ENCODE results near the gene ALDOA. TPM values are rescaled to one million over a fixed set of nuclear protein-coding genes. Genes with fewer than 3 reads are reported as not detected.

Gene ALDOA
- total and polyA plus RNA-seq, 10 of the 15 experiments (the other 5 are each of a cell fraction or from before 2014, with no cell fraction given) = 218 to 2,339 (median 1,095) TPM

DNA sequence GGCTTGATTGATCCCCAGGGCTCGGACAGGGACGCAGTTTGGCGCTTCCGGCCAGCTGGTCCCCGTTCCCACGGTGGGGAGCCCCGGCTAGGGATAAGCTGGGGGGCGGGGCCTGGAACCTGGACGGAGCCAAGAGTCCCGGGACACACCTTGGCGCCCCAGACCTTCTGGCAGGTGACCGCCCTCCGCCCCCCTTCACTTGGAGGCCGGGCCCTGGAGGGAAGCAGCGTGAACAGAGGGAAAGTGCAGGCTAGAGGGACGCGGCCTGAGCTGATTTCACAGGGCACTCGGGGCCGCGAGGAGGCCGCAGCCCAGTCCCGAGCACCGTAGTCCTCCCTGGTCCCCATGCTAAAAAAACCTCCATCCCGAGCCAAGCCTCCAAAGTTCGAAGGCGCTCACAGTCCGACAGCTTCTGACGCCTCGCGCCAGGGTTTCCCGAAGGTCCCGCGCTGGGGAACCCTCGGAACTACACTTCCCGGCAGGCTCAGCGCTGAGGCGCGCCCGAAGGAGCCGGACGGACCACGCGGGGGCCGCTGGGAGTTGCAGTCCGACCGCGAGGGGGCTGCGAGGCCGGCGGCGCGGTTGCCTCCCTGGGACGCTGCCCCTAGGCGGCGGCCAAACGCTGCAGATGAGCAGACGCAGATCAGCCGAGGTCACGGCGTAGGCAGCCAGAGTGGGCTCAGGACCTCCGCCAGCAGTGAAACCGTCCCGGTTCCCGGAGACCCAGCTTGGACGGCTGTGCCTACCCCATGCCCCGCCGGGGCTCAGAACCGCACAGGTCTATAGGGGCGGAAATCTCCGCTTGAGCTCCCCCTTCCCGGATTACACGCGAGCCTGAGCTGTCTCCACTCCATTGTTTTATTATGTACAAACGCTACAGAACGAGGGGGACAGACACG is 26.2 kb downstream of the ALDOA start, which contains the start of gene TBX6 (continued):
- TF ChIP-seq IRF5 (IDR thresholded peaks at IDR 0.05; ENCODE audit: borderline replicate concordance) (no peak), NR2C2 (IDR thresholded peaks at IDR 0.05; ENCODE audit: borderline replicate concordance, control insufficient read depth, insufficient read length, low read depth) (no peak), YY1 (IDR thresholded peaks at IDR 0.05; ENCODE audit: low read depth, low read length) (peak; percentile 83)

DNA sequence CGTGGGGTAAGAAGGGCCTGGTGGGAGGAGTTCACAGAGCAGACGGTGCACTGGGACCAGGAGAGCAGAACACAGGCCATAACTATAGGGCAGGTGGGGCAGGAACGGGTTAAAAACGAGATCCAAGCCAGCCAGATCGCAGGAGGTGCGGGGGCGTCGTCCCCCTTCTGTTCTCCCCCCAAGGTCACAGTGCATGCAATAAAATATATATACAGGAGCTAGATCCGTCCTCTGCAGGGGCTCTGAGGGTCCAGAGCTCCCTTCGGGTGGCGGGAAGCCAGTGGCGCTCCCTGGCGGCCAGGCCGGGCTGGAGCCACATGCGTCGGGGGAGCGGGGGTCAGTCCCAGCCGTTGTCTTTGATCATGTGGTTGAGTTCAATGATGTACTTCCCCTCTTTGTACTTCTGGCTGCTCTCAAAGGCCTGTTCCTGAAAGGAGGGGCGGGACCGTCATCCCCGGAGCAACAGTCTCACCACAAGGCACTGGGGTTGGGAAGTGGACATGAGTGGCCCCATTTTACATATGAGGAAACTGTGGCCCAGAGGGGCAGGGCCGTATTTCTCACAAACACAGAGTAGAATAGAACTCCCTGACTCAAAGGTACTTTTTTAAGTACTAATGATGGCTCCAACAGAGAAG is 26.9 kb downstream of the ALDOA start:
- ChIA-PET SMC1A (ENCODE audit: uncharacterized antibody, unreplicated experiment) (interaction anchor here (0.6 to 3.5 kb wide), 26 partner anchors 10 to 605 kb away, joined by 3 to 30 read pairs (median 4); partner anchors contain the start of genes ALDOA, CORO1A, DCTPP1 and TBC1D10B), RAD21 (ENCODE audit: unreplicated experiment) (interaction anchor here (0.7 to 3.7 kb wide), 22 partner anchors 16 to 338 kb away, joined by 3 to 42 read pairs (median 5); partner anchors contain the start of genes ALDOA, CORO1A, MAPK3 and PPP4C), POLR2A (interaction anchor here (1.0 to 5.3 kb wide), 11 partner anchors 17 to 558 kb away, joined by 3 to 59 read pairs (median 6); partner anchors contain the start of genes ALDOA, CORO1A, DCTPP1 and PPP4C), CTCF (interaction anchor here (0.6 to 6.8 kb wide), 47 partner anchors 10 to 586 kb away, joined by 3 to 77 read pairs (median 4); partner anchors contain the start of genes ALDOA, CD2BP2, CORO1A and DCTPP1)
- in situ Hi-C loops (cut with MboI) (loop anchor here (5.0 to 25.0 kb wide), 2 partner anchors 315 to 1795 kb away; partner anchors contain the start of gene ZNF771), intact Hi-C loops (cut with micrococcal nuclease; ENCODE audit: unreplicated experiment) (loop anchor here (5.0 to 10.0 kb wide), 2 partner anchors 262 to 315 kb away; partner anchors contain the start of genes CD2BP2 and ZNF771)
- H3K4me2 ChIP-seq (ENCODE audit: control insufficient read depth, insufficient read depth) = peak overlapping the region; percentile 97
- H2AFZ ChIP-seq (ENCODE audit: control insufficient read depth, low read depth, low read length) = peak overlapping the region; percentile 97
- WGBS (ENCODE audit: insufficient coverage, insufficient replicate concordance, low lambda C conversion rate, missing lambda C conversion rate) = under 1% methylated on average over 22 of the region's 22 CpGs
- peaks cover 8% of the 10 kb centered on the region for H3K9me3 ChIP-seq (replicated peaks; ENCODE audit: control insufficient read depth, insufficient read depth, low read length)
- peaks cover 26% of the 10 kb centered on the region for H3K4me1 ChIP-seq (ENCODE audit: control insufficient read depth, insufficient read depth, low read length)
- H3K9ac ChIP-seq (ENCODE audit: control insufficient read depth, insufficient read depth, low read length) = peak overlapping the region; percentile 92
- DNase-seq (ENCODE audit: low read depth, low spot score) (peak; percentile 93), ATAC-seq (peak; percentile 84), FAIRE-seq (peak; percentile 75)
- no peaks in the 10 kb centered on the region for H4K20me1 ChIP-seq (ENCODE audit: control insufficient read depth, insufficient read depth)
- no peaks in the 10 kb centered on the region; a peak in 1 of 4 replicates for H3K36me3 ChIP-seq (ENCODE audit: control insufficient read depth in 2 of 2, insufficient read depth in 2 of 2, low read length in 1 of 2)
- H3K27ac ChIP-seq (ENCODE audit: control insufficient read depth, insufficient read depth) = peak overlapping the region; percentile 88
- TSS peak; percentile 63 for BruUV-seq (replicated peaks)
- H3K4me3 ChIP-seq = peak overlapping the region; percentile 72
- H3K79me2 ChIP-seq (ENCODE audit: control insufficient read depth, insufficient read depth, low read length) = peaks cover 2% of the 10 kb centered on the region; the same call in 1 of the 2 replicates
- H3K27me3 ChIP-seq (replicated peaks in 1 of 2; ENCODE audit: control insufficient read depth in 2 of 2, insufficient read depth in 2 of 2, low read length in 1 of 2) = no peaks in the 10 kb centered on the region
- TF ChIP-seq EED (IDR thresholded peaks at IDR 0.05; ENCODE audit: low read depth) = peak; percentile 89
- no peak for TF ChIP-seq IRF5 (IDR thresholded peaks at IDR 0.05; ENCODE audit: borderline replicate concordance)
- TF ChIP-seq, protein P1, sequence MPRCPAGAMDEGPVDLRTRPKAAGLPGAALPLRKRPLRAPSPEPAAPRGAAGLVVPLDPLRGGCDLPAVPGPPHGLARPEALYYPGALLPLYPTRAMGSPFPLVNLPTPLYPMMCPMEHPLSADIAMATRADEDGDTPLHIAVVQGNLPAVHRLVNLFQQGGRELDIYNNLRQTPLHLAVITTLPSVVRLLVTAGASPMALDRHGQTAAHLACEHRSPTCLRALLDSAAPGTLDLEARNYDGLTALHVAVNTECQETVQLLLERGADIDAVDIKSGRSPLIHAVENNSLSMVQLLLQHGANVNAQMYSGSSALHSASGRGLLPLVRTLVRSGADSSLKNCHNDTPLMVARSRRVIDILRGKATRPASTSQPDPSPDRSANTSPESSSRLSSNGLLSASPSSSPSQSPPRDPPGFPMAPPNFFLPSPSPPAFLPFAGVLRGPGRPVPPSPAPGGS (IDR thresholded peaks at IDR 0.05; ENCODE audit: borderline replicate concordance, insufficient read depth, low read depth, low read length, poor library complexity, severe bottlenecking) = no peak
- peak; percentile 18; the same call in 1 of the 3 replicates for TF ChIP-seq POU2F2 (IDR thresholded peaks at IDR 0.05; ENCODE audit: borderline replicate concordance, low read depth, low read length)
- TF ChIP-seq TAF1 (IDR thresholded peaks at IDR 0.05; ENCODE audit: borderline replicate concordance, low read depth, low read length) = peak; percentile 11; the same call in 1 of the 2 replicates
- peak; percentile 82 for TF ChIP-seq ZNF217 (IDR thresholded peaks at IDR 0.05)
- TF ChIP-seq FOXK2 (IDR thresholded peaks at IDR 0.05) = no peak
- peak; percentile 84 for TF ChIP-seq MXI1 (IDR thresholded peaks at IDR 0.05; ENCODE audit: low read depth, low read length)
- TF ChIP-seq FOS (IDR thresholded peaks at IDR 0.05; ENCODE audit: borderline replicate concordance, extremely low read depth, insufficient read length) = no peak
- peak in 1 of 2 experiments; percentile 57; a peak in 2 of 3 replicates for TF ChIP-seq EGR1 (IDR thresholded peaks at IDR 0.05; ENCODE audit: borderline replicate concordance in 1 of 2, low read depth in 2 of 2, low read length in 2 of 2)
- TF ChIP-seq MYB (IDR thresholded peaks at IDR 0.05; ENCODE audit: borderline replicate concordance, low read depth, low read length) = peak; percentile 76; the same call in 1 of the 2 replicates

Measured in GM12878 (cell line).